Omental fat pad (tissue), 4 donors: ENCODE data around the gene PWWP3B. TPM values are rescaled to one million over a fixed set of nuclear protein-coding genes. Genes with fewer than 3 reads are reported as not detected.

Experiments used
- ATAC-seq: fragments of 150-250 bp; one replicate; pipeline ENCODE4 v1.9.1; 2016; ENCODE audit warnings: mild to moderate bottlenecking, moderate library complexity; ENCODE audit not compliant: low FRiP score
- DNase-seq: peaks from one replicate; pipeline ENCODE4 v3.0.0-alpha.2; 2019; ENCODE audit warnings: low spot score
- total RNA-seq, 4 donors: library from RNA; depleted of rRNA; stranded (reverse); fragments of >200 nt; gene quantifications; one replicate each; pipeline ENCODE4 v1.1.0, GENCODE V29; 2016
- TF ChIP-seq, protein P1 (sequence below), 3 donors: fragments of 450-650 bp; IDR thresholded peaks; one replicate each; pipeline ENCODE4 v1.5.1; 2016 to 2017; ENCODE audit warnings: antibody characterized with exemption in 3 of 3, mild to moderate bottlenecking in 3 of 3, moderate library complexity in 2 of 3

PWWP3B gene
- 10 to 100 TPM in 1 of 4 donors, 1 to 10 TPM in 3; 2.3 to 32.3 (median 4.5) TPM for total RNA-seq

DNA sequence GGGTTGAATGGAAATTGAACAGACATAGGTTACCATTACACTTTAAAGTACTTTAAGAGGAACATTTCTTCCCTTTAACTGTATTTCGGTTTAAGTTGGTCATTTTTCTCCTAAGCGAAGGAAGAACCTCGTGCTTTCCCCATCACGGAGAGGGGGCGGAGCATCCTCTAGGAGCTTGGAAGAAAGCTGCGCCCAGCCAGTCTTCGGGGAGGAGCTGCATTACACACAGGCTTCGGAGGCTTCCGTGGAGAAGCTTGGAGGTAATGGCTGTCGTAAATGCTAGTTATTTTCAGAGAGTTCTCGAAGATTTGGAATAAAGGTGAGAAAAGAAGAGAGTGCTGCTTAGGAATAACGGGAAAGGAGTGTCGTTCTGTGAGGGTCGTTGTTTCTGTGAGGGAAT is at the start of gene PWWP3B:
Gene PWWP3B, plus strand, starts transcription at position 199 of the 400 bp plus-strand sequence. CDS start 37,128 bp downstream, outside the sequence.
- peak; percentile 89 for ATAC-seq
- TF ChIP-seq, protein P1, sequence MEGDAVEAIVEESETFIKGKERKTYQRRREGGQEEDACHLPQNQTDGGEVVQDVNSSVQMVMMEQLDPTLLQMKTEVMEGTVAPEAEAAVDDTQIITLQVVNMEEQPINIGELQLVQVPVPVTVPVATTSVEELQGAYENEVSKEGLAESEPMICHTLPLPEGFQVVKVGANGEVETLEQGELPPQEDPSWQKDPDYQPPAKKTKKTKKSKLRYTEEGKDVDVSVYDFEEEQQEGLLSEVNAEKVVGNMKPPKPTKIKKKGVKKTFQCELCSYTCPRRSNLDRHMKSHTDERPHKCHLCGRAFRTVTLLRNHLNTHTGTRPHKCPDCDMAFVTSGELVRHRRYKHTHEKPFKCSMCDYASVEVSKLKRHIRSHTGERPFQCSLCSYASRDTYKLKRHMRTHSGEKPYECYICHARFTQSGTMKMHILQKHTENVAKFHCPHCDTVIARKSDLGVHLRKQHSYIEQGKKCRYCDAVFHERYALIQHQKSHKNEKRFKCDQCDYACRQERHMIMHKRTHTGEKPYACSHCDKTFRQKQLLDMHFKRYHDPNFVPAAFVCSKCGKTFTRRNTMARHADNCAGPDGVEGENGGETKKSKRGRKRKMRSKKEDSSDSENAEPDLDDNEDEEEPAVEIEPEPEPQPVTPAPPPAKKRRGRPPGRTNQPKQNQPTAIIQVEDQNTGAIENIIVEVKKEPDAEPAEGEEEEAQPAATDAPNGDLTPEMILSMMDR (IDR thresholded peaks at IDR 0.05): no peak
- DNase-seq: no peak

DNA sequence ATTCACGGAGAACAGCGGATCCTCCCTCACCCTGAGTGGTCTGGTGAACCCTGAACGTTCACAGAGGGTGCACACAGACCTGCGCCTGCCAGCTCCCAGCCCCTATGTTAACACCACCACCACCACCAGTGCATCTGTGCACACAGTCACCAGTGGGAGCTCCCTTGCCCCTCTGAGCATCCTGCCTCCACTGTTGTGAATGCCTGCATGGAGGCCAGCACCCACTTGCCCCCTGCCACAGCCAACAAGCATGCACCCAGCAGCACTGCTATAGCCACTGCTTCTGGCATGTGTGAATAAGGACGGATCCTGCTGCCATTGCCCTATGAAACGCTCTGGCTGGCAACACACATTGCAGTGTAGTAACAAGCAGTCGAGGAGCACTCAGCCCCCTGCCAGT is 29.1 kb upstream of the PWWP3B start:
- DNase-seq (no peak), ATAC-seq (no peak)
- TF ChIP-seq, protein P1 (IDR thresholded peaks at IDR 0.05): no peak

GRCh38 chrX:106144755-106145639 is 23.1 kb upstream of the PWWP3B start:
- ATAC-seq (no peak), DNase-seq (no peak)
- TF ChIP-seq, protein P1 (IDR thresholded peaks at IDR 0.05): no peak

- DNase-seq (no peak), ATAC-seq (no peak)
- TF ChIP-seq, protein P1 (IDR thresholded peaks at IDR 0.05): no peak
Observed at GRCh38 chrX:106150701-106151100, 17.4 kb upstream of the PWWP3B start.

DNA sequence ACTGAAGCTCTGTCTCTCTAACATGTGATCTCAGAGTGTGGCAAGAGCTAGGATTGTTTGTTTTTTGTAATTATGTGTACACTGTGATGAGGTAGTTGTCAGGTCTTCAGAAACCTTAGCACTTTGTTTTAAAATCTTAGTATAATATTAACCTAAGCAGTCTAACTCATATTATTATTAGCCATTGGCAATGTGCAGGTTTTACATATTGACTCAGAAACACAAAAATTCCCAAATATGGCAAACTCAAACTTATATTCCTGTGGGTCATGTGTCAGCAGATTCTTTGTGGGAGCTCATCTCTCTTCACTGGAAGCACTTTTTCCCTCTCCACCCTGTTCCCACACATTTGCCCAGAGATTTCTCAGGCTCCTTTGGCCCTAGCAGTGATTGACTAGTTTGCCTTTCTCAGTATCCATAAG is 8.2 kb upstream of the PWWP3B start:
- ATAC-seq (no peak), DNase-seq (no peak)
- TF ChIP-seq, protein P1 (IDR thresholded peaks at IDR 0.05): no peak

GRCh38 chrX:106170318-106170717 is 2.2 kb downstream of the PWWP3B start:
- TF ChIP-seq, protein P1 (IDR thresholded peaks at IDR 0.05): no peak
- DNase-seq (no peak), ATAC-seq (peak; percentile 61)
